Fibroblast of skin of scalp (primary cell): ENCODE data around the gene CTNNB1. TPM values are rescaled to one million over a fixed set of nuclear protein-coding genes. Genes with fewer than 3 reads are reported as not detected.

ENCODE experiments used
- DNase-seq: peaks from one replicate; pipeline ENCODE4 v3.0.0-alpha.2; 2013
- polyA plus RNA-seq, 2 experiments: library from polyadenylated mRNA; unstranded; fragments of 120-200 nt; gene quantifications; one replicate each; pipeline ENCODE4 v1.2.1, GENCODE V29; 2013; ENCODE audit not compliant: insufficient read length in 2 of 2

The CTNNB1 gene
- 286 TPM for polyA plus RNA-seq (2013, experiment 1 of 2; ENCODE audit: insufficient read length)
- 296 TPM for polyA plus RNA-seq (2013, experiment 2 of 2; ENCODE audit: insufficient read length)

GRCh38 chr3:41198950-41199865 lies at the start of gene CTNNB1:
CTNNB1 (plus strand) TSS chr3:41199505; CDS start chr3:41224069, 24,564 bp downstream.
- DNase-seq = peak; percentile 97

GRCh38 chr3:41155834-41156233 lies 43.5 kb upstream of the CTNNB1 start:
- DNase-seq = no peak

DNA sequence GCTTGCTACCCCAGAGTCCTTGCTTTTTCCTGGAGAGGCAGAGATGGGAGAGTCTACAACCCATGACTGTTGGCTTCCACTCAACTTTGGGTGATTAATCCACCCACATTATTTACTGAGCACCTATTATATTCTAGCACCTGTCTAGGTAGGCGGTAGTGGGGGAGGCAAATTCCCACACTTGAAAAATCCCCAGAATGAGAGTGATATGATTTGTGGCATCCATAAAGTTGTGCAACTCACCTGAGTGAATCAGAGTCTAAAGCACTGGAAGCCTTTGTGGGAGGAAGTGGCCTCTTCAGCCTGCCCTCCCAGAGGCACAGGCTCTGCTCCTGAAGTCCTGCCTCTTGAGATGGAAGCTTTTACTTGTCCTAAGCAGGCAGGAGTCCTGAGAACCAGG lies 40.4 kb upstream of the CTNNB1 start:
- no peak for DNase-seq

DNA sequence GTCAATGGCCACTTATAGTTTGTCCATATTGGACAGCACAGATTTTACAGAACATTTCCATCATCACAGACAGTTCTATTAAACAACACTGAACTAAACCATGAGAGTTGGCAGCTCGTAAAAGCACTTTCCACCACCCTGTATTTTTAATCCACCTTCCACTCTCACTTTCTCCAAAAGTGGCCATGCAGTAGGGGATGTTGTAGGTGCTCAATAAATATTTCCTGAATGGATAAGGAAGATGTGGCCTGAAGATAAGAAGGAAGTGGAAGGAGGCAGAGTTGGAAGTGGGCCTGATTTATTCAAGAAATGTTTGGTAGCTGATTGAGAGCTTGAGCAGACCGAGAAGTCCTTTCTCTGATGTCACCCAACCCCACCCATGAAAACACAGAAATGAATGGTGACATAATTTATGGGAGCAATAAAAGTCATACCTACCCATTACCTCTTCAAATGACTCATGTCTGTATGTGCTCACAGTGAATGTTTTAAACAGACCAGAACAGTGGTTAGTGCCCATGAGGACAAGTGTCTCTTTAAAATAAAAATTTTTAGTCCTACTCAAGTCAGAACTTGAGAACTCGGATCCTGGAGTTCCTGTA lies 39.6 kb upstream of the CTNNB1 start:
- DNase-seq = no peak

GRCh38 chr3:41162541-41162940 lies 36.8 kb upstream of the CTNNB1 start:
- DNase-seq = no peak

DNA sequence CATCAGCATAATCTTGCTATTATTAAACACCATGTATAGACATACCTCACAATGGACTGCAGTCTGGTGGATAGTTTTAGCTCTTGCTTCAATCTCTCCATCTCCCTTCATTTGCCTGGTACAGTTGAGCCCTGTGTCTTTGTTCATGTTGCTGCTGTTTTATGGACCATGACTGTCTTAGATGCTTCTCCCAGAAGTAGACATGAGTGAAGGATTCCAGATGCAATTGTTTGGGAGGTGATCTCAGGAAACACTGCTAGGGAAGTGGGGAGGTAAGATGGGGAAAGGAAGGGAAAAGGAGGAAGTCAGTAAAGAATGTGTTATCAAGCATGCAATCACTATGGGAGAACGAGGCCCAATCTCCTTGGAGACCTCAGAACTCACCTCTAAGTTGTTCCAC lies 36.3 kb upstream of the CTNNB1 start:
- no peak for DNase-seq

GRCh38 chr3:41163421-41163820 lies 35.9 kb upstream of the CTNNB1 start:
- no peak for DNase-seq

DNA sequence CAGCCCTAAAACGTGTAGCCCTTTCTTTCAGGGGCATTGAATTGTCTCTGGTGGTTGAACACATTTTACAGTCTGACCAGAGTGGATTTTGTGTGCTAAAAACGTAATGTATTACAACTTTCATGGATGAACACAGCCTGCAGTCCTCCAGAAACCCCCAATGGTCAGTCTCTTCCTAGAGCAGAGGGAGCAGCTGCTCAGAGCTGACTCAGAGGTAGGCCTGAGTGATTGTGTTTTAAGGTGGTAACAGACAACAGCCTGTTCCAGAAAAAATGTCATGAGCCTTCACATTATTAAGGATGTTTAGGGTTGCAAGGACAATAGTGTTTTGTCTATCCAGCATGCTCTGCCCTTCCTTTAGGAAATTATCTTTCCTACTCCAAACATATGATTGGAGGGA lies 34.5 kb upstream of the CTNNB1 start:
- no peak for DNase-seq

DNA sequence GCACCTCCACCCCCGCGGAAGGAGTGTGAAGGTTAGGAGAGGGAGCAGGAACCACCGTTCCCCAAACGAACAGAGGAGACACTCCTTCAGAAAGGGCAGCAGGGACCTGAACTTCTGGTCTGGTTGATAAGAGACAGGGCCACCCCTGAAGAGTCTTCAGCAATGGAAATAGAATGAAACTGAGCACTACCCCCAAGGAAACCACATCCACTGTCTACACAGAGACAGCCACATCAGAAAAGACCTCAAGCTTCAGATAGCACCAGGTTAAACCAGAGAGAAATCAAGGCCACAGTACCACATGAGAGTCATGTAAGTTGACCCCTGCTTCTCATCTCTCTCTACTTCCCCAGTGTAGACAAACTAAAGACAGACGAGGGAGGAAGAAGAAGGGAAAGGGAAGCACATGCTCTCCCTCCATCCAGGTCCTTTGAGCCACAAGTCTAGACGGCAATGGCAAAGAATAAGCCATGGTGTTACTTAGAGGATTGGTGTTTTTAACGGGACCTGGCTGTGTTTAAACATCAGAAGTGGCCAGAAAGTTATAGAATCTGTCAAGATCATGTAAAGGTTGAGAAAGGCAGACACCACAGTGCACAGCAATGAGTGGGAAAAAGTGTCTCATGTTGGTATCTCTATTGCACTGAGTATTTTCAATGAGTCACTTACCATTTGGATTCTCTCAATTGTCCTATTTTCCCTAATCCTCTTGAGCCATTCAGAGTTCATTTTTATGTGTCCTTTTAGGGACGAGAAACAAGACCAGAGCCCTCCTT lies 31.4 kb upstream of the CTNNB1 start:
- DNase-seq = no peak

GRCh38 chr3:41169023-41169422 lies 30.3 kb upstream of the CTNNB1 start:
- peak; percentile 5 for DNase-seq

DNA sequence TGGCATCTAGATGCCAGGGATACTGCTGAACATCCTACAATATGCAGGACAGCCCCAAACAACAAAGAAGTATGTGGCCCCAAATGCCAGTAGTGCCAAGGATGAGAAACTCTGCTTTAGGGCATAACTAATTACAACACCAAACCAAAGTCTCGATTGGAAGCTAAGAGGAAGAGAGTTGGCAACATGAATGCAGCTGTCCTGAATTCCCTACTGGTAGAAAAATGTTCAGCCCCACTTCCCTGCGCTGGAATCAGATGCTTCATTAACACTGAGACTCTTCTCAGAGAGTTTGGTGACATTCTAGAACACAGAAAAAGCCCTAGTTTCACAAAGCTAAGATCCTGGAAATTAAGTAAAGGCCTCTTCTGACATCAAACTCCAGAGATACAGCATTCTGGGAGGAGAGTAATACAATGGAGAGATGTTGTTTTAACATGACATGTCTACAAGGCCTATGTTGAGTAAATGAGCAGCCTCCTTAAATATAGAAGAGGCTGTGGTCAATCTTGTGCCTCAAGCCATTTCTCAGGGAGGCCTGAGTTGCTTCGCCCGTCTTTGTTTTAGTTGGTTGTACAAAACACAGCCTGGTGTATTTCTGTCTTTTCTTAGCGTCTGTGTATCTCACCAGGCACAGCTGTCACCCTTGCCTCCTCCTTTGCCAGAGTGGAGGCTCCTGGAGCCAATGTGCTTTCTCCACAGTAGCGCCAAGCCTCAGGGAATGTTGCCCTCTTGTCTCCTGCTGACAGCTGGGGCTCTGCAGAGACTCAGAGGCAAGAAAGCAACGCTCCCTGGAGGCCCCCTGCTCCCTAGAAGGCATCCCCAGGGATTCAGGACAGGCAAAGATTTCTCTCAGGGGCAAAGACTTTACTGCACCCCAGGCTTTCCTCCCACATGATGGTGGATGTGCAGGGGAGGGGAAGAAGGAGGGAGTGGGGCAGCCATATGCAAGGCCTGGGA lies 25.1 kb upstream of the CTNNB1 start:
- no peak for DNase-seq

GRCh38 chr3:41175365-41175764 lies 23.9 kb upstream of the CTNNB1 start:
- DNase-seq = peak; percentile 65

GRCh38 chr3:41176596-41176995 lies 22.7 kb upstream of the CTNNB1 start:
- DNase-seq = no peak

DNA sequence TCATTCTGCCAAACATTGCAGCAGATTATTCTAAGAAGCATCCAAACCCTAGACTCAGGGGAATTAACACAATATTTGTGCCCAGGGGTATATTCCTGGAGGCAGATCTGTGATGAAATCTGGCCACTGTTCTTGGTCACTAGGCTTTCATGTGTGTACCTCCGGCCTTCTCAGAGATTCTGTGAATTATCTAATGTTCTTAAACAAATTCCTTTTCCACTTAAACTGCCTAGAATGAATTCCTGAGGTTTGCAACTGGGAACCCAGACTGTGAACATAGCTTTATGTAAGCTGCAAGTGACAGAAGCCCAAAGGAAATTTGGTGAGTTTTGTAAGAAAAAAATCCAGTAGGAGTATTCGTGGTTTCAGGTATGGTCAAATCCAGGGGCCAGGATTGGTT lies 20.7 kb upstream of the CTNNB1 start:
- peak; percentile 67 for DNase-seq

DNA sequence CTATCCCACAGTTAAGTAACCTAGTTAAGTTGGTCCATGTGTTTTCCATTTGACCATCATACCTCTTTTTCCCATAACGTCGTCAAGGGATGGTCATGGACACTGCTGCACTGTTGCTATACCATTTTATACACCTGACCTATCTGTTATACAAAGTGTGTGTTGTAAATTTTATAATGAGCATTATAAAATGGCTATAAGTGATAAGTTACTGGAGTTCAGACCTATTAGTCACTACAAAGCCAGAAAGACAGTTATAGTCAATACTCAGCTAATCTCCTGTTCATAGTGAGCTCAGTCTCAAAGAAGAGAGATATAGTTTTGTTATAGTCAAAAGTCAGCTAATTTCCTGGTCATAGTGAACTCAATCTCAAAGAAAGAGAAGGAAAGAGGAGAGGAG lies 18.9 kb upstream of the CTNNB1 start:
- DNase-seq = no peak

GRCh38 chr3:41182504-41183059 lies 16.7 kb upstream of the CTNNB1 start:
- no peak for DNase-seq

GRCh38 chr3:41184394-41184793 lies 14.9 kb upstream of the CTNNB1 start:
- no peak for DNase-seq

- DNase-seq = no peak
Observed at GRCh38 chr3:41186297-41186696, 13.0 kb upstream of the CTNNB1 start.

DNA sequence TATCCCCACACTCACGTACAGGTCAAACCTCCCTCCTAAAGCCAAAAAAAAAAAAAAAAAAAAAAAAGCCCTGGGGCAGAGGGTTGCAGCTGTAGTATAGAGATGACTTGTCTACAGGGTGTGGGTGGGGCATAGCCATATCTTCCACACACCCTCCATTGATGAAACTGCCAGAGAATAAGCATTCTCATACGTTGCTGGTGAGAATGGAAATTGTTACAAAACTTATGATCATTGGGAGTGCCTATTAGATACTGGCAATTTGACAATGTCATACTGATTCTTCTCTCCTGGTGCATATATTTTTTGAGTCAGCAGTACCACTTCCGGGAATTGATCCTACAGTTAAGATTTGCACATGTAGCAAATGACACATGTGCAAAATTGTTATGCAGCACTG lies 11.0 kb upstream of the CTNNB1 start:
- DNase-seq = no peak

DNA sequence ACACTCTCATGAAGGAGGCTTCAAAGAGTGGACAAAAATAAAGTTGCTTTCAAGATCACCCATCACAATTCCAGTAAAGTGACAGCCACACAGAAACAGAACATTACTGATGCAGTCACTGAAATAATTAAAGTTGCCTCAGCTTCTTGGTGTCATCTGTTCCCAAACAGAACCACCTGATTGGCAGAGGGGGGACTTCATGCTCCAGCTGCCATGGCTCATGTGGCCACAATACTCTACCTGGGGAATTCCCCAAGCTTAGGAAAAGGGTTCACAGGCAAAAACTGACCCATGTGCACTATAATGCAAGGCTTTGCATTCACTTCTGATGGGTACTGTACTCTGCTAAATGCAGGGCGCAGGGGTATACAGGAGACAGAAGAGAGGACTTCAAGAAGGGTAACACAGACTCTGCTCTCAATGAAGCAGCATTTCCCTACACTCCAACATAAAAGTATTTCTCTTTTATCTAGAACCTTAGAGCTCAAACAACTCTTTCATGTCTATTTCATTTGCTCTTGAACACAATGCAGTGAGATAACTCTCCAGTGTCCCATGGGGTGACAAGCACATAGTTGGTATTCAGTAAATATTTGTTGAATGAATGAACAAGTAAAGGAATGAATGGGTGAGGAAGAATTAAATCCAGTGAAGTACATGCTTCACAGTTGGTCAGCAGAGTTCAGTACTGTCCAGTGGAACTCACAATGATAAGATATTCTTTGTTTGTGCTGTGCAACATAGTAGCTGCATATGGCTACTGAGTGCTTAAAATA lies 8.6 kb upstream of the CTNNB1 start:
- DNase-seq = no peak

DNA sequence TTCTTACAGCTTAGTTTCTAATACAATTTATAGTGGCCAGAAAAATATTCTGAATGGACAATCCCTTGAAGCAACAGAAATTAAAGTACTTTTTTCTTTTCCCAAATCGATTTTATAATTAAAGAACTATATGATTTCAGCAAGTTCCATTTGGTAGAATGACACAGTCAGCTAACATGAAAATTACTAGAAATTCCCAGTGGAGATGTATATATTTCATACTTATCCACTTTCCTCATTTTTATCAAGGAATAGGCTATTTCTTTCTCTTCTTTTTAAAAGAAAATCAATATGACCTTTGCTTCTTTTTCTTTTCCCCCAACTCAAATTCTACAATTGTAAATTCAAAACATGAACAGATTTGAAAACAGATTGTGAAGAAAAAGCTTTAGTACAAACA lies 6.4 kb upstream of the CTNNB1 start:
- DNase-seq = no peak
